ENCODE measurements around the gene TMEM208.

The TMEM208 gene

GRCh38 chr16:67198238-67198734 is 28.6 kb upstream of the TMEM208 start:
- DNase-seq (ENCODE audit: low read depth) = no peak
- TF ChIP-seq, protein P1, sequence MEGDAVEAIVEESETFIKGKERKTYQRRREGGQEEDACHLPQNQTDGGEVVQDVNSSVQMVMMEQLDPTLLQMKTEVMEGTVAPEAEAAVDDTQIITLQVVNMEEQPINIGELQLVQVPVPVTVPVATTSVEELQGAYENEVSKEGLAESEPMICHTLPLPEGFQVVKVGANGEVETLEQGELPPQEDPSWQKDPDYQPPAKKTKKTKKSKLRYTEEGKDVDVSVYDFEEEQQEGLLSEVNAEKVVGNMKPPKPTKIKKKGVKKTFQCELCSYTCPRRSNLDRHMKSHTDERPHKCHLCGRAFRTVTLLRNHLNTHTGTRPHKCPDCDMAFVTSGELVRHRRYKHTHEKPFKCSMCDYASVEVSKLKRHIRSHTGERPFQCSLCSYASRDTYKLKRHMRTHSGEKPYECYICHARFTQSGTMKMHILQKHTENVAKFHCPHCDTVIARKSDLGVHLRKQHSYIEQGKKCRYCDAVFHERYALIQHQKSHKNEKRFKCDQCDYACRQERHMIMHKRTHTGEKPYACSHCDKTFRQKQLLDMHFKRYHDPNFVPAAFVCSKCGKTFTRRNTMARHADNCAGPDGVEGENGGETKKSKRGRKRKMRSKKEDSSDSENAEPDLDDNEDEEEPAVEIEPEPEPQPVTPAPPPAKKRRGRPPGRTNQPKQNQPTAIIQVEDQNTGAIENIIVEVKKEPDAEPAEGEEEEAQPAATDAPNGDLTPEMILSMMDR (conservative IDR thresholded peaks at IDR 0.05; ENCODE audit: low read depth, low read length) = peak; percentile 66
- H3K4me3 ChIP-seq (ENCODE audit: low read depth, low read length) = no peak overlapping the region

DNA sequence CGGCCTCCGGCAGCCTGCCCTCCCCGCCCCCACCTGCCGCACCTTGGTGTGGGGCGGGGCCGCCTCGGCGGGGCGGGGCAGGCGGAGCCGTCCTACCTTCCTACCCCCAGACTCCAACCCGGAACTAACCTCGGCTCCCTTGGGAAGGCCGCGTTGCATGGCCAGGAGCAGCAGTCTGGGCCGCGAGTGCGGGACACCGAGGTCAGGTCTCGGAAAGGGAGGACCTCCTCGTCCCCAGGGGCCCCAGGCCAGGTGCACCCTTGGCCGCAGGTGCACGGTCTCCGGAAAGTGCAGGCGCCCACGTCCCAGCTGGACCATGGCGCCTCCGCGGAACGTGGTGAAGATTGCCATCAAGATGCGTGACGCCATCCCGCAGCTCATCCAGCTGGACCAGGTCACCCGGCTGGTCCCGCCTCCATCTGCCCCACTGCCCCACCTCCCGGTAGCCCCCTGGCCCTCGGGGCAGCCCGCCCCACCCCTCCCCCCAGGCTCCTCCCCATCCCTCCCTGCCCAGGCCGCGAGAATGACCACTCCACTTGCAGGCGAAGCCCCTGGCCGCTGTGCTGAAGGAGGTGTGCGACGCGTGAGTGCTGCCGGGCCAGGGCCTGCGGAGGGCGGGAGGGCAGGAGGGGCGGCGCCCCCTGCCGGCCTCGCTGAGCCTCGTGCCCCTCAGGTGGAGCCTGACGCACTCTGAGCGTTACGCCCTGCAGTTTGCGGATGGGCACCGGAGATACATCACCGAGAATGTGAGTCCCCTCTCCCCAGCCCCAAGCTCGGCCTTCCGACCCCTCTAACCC is 27.7 kb upstream of the TMEM208 start, which contains the start of gene ELMO3:
Gene ELMO3 (plus strand): TSS at position 121 of the 797 bp plus-strand sequence. CDS start 196 bp downstream, at position 317.
- TF ChIP-seq, protein P1 (conservative IDR thresholded peaks at IDR 0.05; ENCODE audit: low read depth, low read length) = peak; percentile 38
- no peak within 1 kb of the TSS for H3K4me3 ChIP-seq (ENCODE audit: low read depth, low read length)
- no peak for DNase-seq (ENCODE audit: low read depth)

GRCh38 chr16:67199808-67200198 is 27.1 kb upstream of the TMEM208 start:
- no peak for DNase-seq (ENCODE audit: low read depth)
- TF ChIP-seq, protein P1 (conservative IDR thresholded peaks at IDR 0.05; ENCODE audit: low read depth, low read length) = no peak
- H3K4me3 ChIP-seq (ENCODE audit: low read depth, low read length) = no peak overlapping the region

DNA sequence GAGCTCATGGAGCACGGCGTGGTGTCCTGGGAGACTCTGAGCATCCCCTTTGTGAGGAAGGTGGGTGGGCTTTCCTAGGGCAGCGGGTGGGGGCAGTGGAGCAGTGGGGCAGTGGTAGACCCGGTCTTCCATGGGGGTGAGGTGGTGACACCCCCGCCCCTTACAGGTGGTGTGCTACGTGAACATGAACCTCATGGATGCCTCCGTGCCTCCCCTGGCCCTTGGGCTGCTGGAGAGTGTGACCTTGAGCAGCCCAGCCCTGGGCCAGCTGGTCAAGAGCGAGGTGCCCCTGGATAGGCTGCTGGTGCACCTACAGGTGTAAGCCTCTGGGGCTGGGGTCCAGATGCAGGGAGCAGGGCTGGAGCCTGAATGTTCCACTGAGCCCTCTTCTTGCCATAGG is 26.4 kb upstream of the TMEM208 start:
- DNase-seq (ENCODE audit: low read depth) = no peak
- TF ChIP-seq, protein P1 (conservative IDR thresholded peaks at IDR 0.05; ENCODE audit: low read depth, low read length) = no peak
- H3K4me3 ChIP-seq (ENCODE audit: low read depth, low read length) = no peak overlapping the region

GRCh38 chr16:67201411-67202345 is 25.3 kb upstream of the TMEM208 start:
- DNase-seq (ENCODE audit: low read depth) = no peak
- TF ChIP-seq, protein P1 (conservative IDR thresholded peaks at IDR 0.05; ENCODE audit: low read depth, low read length) = no peak
- H3K4me3 ChIP-seq (ENCODE audit: low read depth, low read length) = no peak overlapping the region

DNA sequence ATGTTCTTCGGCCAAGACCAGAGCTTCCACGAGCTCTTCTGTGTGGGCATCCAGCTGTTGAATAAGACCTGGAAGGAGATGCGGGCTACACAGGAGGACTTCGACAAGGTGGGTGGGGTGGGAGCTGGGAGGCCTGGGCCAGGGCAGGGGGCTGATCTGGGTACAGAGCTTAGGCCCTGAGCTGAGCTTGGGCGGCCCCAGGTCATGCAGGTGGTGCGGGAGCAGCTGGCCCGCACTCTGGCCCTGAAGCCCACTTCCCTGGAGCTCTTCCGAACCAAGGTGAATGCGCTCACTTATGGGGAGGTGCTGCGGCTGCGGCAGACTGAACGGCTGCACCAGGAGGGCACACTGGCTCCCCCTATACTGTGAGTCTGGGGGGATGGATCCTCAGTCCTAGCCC is 24.5 kb upstream of the TMEM208 start:
- TF ChIP-seq, protein P1 (conservative IDR thresholded peaks at IDR 0.05; ENCODE audit: low read depth, low read length) = no peak
- H3K4me3 ChIP-seq (ENCODE audit: low read depth, low read length) = no peak overlapping the region
- no peak for DNase-seq (ENCODE audit: low read depth)

Measured in choroid plexus epithelial cell (primary cell).